Osteoblast (primary cell): ENCODE measurements around the gene KIF15. TPM values are rescaled to one million over a fixed set of nuclear protein-coding genes. Genes with fewer than 3 reads are reported as not detected.
"Not testable (repeated sequence)": the region's sequence is repeated elsewhere in the genome, so short reads cannot be mapped to it uniquely, and the experiment has no call there.

Experiments
- DNase-seq: peaks from one replicate; pipeline ENCODE4 v3.0.0; 2011; ENCODE audit warnings: low spot score, mixed read lengths; ENCODE audit not compliant: insufficient read length; ENCODE audit errors: missing footprints
- H2AFZ ChIP-seq: 2 replicates; pipeline ENCODE4 v1.6.0; 2011; ENCODE audit warnings: mild to moderate bottlenecking, low read length
- H3K27ac ChIP-seq: 2 replicates; pipeline ENCODE4 v1.5.1; 2011; ENCODE audit warnings: mild to moderate bottlenecking, low read depth, low read length, moderate library complexity
- H3K27me3 ChIP-seq: 2 replicates; pipeline ENCODE4 v1.6.0; 2012; ENCODE audit warnings: mild to moderate bottlenecking, control low read depth, inconsistent platforms, low read length, moderate library complexity; ENCODE audit not compliant: insufficient read depth
- H3K36me3 ChIP-seq: 2 replicates; pipeline ENCODE4 v1.5.1; 2011; ENCODE audit warnings: mild to moderate bottlenecking, low read length, control low read depth, moderate library complexity; ENCODE audit not compliant: insufficient read depth
- H3K4me1 ChIP-seq: 2 replicates; pipeline ENCODE4 v1.5.1; 2011; ENCODE audit warnings: mild to moderate bottlenecking, low read length, control low read depth, moderate library complexity; ENCODE audit not compliant: insufficient read depth
- H3K4me2 ChIP-seq: 2 replicates; pipeline ENCODE4 v1.6.0; 2011; ENCODE audit warnings: mild to moderate bottlenecking, low read length; ENCODE audit not compliant: insufficient read depth
- H3K4me3 ChIP-seq: fragments of 200-600 bp; sonication (generic); 3 replicates; pipeline ENCODE4 v1.5.1; 2012; ENCODE audit warnings: mild to moderate bottlenecking, low read length, inconsistent platforms; ENCODE audit not compliant: insufficient read depth
- H3K79me2 ChIP-seq: 2 replicates; pipeline ENCODE4 v1.6.0; 2012; ENCODE audit warnings: mild to moderate bottlenecking, low read length, control low read depth, inconsistent platforms; ENCODE audit not compliant: insufficient read depth
- H3K9me3 ChIP-seq: 2 replicates; pipeline ENCODE4 v1.5.1; 2011; ENCODE audit warnings: low read depth, low read length, control low read depth
- H4K20me1 ChIP-seq: 2 replicates; pipeline ENCODE4 v1.6.0; 2012; ENCODE audit warnings: mild to moderate bottlenecking, low read length, control low read depth; ENCODE audit not compliant: insufficient read depth
- total RNA-seq: library from RNA; depleted of rRNA; stranded (reverse); fragments of >200 nt; gene quantifications from 2 replicates; pipeline ENCODE4 v1.2.3, GENCODE V29; 2012
- TF ChIP-seq, protein P1 (sequence below): IDR thresholded peaks from 2 replicates; pipeline ENCODE4 v1.5.1; 2011; ENCODE audit warnings: mild to moderate bottlenecking, low read depth, low read length, moderate library complexity; ENCODE audit errors: extremely low read depth

KIF15 gene
- total RNA-seq, 1 donor, result 1.8 TPM

- Histone ChIP-seq H3K79me2 (no peaks in the 10 kb centered on the region), H3K27ac (no peak overlapping the region), H3K27me3 (no peaks in the 10 kb centered on the region), H4K20me1 (no peaks in the 10 kb centered on the region), H2AFZ (peak overlapping the region; percentile 40), H3K4me2 (no peak overlapping the region), H3K4me1 (peaks cover 5% of the 10 kb centered on the region), H3K4me3 (no peak overlapping the region), H3K9me3 (no peaks in the 10 kb centered on the region), H3K36me3 (peaks cover 9% of the 10 kb centered on the region)
- TF ChIP-seq, protein P1, sequence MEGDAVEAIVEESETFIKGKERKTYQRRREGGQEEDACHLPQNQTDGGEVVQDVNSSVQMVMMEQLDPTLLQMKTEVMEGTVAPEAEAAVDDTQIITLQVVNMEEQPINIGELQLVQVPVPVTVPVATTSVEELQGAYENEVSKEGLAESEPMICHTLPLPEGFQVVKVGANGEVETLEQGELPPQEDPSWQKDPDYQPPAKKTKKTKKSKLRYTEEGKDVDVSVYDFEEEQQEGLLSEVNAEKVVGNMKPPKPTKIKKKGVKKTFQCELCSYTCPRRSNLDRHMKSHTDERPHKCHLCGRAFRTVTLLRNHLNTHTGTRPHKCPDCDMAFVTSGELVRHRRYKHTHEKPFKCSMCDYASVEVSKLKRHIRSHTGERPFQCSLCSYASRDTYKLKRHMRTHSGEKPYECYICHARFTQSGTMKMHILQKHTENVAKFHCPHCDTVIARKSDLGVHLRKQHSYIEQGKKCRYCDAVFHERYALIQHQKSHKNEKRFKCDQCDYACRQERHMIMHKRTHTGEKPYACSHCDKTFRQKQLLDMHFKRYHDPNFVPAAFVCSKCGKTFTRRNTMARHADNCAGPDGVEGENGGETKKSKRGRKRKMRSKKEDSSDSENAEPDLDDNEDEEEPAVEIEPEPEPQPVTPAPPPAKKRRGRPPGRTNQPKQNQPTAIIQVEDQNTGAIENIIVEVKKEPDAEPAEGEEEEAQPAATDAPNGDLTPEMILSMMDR, result no peak
- DNase-seq, result no peak
Observed at GRCh38 chr3:44845528-44846520, 84.2 kb downstream of the KIF15 start.

- Histone ChIP-seq H3K4me1 (peaks cover 5% of the 10 kb centered on the region), H3K27me3 (no peaks in the 10 kb centered on the region), H2AFZ (no peak overlapping the region), H4K20me1 (no peaks in the 10 kb centered on the region), H3K36me3 (peaks cover 10% of the 10 kb centered on the region), H3K4me3 (no peak overlapping the region), H3K4me2 (no peak overlapping the region), H3K27ac (no peak overlapping the region), H3K9me3 (no peaks in the 10 kb centered on the region), H3K79me2 (no peaks in the 10 kb centered on the region)
- TF ChIP-seq, protein P1, result no peak
- DNase-seq, result no peak
Observed at GRCh38 chr3:44848634-44849033, 87.0 kb downstream of the KIF15 start.

DNA sequence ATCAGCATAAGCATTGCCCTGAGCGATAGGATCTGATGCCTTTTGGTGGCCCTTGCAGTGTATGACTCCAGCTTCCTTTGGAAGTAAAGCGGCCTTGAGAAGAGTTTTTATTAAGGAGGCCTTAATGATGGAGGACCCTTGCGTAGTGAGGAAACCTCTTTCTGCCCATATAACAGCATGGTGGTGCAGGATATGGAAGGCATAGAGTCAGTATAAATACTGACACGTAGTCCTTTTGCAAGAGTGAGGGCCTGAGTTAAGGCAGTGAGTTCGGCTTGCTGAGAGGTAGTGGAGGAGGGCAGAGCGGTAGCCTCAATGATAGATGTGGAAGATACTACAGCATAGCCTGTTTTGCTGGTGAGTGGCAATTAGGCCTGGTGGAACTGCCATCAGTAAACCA lies 95.1 kb downstream of the KIF15 start:
- H3K36me3 ChIP-seq, H3K27me3 ChIP-seq, H3K4me3 ChIP-seq, DNase-seq, H3K9me3 ChIP-seq, H2AFZ ChIP-seq, H3K4me1 ChIP-seq, H3K27ac ChIP-seq, H3K4me2 ChIP-seq, H3K79me2 ChIP-seq, H4K20me1 ChIP-seq: not testable (repeated sequence)

- H3K79me2 ChIP-seq, result peaks cover 8% of the 10 kb centered on the region
- no peaks in the 10 kb centered on the region for H3K27me3 ChIP-seq
- no peaks in the 10 kb centered on the region for H3K36me3 ChIP-seq
- H3K4me3 ChIP-seq, result no peak overlapping the region
- H3K27ac ChIP-seq, result no peak overlapping the region
- no peak for DNase-seq
- no peak overlapping the region for H2AFZ ChIP-seq
- no peaks in the 10 kb centered on the region for H3K9me3 ChIP-seq
- TF ChIP-seq, protein P1, result no peak
- peaks cover 6% of the 10 kb centered on the region for H3K4me1 ChIP-seq
- no peak overlapping the region for H3K4me2 ChIP-seq
- H4K20me1 ChIP-seq, result no peaks in the 10 kb centered on the region
Observed at GRCh38 chr3:44860117-44860516, 98.5 kb downstream of the KIF15 start.
